HG02870 (cell line): Measurements from ENCODE around the gene KLHL35.

Experiments
- ATAC-seq: cut with Tn5 transposase; IDR thresholded peaks from one replicate; pipeline ENCODE4 v1.9.1; 2021; ENCODE audit warnings: mild to moderate bottlenecking, moderate library complexity; ENCODE audit not compliant: unreplicated experiment

The KLHL35 gene

DNA sequence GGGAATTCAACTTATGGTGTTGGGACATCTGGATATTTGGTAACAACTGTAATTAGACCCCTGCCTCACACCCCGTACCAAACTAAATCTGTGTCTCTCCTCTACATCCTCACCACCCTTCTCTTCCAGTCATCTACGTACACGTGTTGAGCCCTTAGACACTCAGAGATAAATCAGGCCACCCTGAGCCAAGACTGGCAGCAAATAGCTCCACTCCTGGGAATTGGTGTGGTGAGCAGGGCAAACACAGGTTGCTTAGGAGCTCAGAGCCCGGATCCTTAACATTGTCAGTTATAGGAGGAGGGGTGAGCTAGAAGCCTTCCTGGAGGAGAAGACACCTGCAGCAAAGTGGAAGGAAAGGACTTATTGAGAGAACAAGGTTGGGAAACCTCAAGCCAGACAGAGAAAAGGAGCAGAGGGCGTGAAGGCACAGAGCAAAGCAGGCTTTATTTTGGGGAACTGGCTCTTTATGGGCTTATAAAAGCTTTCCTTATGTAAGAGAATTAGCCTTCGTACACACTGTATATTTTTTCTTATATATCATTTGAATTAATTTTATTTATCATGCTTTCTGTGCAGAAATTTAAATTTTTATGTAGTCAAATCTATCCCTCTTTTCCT lies 36.9 kb upstream of the KLHL35 start:
- no peak for ATAC-seq

GRCh38 chr11:75468534-75469340 lies 35.7 kb upstream of the KLHL35 start:
- no peak for ATAC-seq

DNA sequence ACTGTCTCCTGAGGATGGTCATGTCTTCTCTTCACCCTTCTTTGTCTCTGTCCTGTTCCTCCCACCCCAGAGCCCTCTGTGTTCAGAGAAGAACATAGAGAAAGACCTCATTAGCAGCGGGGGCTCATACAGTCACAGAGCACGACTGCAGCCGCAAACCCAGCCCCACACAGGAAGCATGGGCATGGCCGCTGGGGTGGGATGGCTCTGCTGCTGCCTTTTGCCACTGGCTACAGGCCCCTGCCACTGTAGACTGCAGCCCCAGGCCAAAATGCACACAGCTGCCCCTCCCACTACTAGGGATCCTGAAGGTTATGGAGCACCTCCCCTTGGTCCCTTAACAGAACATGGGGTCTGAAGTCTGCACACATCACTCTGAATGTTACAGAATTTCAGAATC lies 34.9 kb upstream of the KLHL35 start:
- no peak for ATAC-seq

GRCh38 chr11:75467311-75467710 lies 34.3 kb upstream of the KLHL35 start:
- ATAC-seq: no peak

DNA sequence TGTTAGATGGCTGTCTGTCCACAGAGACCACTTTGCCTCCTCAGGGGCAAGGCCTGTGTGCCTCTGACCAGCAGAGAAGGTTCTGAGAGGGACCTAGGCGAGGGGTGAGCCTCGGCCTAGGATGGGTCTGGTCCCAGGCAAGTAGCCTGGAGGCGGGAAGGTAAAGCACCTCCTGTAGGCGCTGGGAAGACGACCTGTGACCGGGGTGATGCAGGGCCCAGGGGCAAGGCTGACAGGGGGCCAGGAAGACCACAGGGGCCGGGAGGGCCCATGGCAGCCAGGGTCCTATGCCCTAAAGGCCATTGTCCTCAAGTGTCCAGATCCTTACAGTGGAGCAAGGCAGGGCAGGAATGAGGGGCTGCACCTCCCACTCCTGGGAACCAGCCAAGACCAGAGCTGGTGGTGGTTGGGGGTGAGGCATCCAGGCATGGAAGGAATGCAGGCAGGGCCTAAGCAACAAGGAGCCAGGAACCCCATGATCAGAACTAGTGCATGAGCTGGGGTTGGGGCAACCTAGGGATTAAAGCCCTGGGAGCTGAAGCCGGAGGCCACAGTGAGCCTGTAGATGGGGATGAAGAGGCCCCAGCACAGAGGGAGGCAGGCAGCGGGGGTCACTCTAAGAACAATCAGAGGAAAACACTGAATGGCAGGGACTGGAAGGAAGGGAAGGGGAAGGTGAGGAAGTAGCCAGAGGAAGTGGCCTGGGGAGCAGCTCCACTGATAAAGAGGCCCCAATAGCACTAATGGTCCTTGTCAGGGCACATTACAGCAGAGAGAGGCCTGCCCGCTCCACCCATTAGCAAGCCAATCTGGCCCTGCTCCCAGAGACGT lies 32.9 kb upstream of the KLHL35 start:
- no peak for ATAC-seq

DNA sequence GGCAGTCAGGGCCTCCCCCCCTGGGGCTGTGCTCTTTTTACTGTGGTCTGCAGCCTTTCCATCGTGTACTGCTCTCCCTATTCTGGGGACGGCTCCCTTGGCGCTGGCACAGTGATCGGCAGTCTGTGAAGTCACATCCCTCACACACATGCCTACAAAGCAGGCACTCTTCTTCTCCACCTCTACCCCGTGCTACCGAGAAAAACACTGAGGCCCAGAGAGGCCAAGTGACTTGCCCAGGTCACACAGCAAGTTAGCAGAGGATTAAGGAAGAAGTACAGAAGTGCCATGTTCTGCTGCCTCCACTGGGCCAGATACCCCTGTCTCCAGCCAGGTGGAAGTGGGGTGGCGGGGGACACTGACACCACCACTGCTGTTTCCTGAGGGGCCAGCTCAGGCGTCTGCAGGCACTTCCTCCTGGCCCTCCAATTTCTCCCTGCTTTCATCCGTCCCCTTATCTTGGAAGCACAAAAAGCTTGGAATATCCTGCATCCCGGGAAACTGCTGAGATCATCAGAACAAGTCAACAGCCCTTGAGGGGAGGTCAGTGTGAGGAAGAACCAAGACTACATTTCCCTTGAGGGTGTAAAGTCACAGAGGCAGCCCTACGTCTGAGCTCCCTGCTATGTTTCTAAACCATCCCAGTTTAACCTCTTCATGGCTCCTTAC lies 30.2 kb upstream of the KLHL35 start:
- no peak for ATAC-seq

DNA sequence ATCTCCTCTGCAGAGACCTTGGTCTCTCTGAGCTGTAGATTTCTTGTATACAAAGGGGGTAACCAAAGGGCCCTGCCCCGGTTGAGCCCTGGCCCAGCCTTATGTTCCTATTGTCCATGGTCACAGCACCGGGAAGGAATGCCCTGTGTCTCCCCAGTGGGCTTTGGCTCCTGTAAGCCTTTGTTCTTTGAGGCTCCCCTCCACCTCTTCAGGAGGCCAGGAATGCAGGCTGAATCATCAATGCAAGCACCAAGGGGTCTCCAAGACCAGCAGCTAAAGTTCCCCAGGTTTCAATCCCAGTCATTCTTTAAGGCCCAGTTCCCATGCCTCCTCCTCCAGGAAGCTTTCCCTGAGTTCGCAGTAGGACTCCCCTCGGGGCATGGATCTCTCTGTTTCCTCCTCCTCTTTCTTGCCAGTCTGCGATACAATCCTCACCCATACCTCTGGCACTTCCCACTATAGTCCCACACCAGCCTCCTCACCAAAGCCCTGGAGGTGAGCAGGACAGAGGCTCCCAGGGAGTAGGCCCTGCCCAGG lies 29.2 kb upstream of the KLHL35 start:
- ATAC-seq: no peak

- no peak for ATAC-seq
These were observed 28.1 kb upstream of the KLHL35 start for GRCh38 chr11:75461151-75461550.

DNA sequence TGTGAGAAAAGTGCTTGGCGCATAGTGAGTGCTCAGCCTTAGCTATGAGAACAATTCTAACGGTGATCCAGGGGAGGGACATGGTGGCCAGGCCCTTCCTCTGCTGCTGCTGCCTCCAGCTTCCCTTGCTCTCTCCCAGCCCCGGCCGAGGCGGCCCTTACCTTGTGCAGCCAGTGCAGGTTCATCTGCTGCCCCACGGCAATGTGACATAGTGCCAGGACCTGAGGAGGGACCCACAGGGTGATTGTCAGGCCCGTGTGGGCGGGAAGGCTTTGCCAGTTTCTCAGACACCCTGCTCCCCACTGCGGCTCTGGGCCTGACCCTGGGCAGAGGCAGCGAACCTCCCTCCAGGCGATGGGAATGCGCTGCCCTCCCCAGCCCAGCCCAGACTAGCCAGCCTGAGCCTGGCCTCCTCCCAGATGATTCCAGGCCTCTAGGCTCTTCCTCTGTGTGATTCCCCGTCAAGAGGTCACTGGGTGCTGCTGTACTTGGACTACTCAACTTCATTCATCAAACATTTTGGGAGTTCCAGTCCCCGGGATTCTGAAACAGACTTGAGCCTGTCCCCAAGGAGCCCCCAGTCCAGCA lies 23.7 kb upstream of the KLHL35 start:
- no peak for ATAC-seq

- no peak for ATAC-seq
These were observed 22.0 kb upstream of the KLHL35 start for GRCh38 chr11:75454987-75455386.

GRCh38 chr11:75453916-75454655 lies 21.1 kb upstream of the KLHL35 start:
- ATAC-seq: no peak

DNA sequence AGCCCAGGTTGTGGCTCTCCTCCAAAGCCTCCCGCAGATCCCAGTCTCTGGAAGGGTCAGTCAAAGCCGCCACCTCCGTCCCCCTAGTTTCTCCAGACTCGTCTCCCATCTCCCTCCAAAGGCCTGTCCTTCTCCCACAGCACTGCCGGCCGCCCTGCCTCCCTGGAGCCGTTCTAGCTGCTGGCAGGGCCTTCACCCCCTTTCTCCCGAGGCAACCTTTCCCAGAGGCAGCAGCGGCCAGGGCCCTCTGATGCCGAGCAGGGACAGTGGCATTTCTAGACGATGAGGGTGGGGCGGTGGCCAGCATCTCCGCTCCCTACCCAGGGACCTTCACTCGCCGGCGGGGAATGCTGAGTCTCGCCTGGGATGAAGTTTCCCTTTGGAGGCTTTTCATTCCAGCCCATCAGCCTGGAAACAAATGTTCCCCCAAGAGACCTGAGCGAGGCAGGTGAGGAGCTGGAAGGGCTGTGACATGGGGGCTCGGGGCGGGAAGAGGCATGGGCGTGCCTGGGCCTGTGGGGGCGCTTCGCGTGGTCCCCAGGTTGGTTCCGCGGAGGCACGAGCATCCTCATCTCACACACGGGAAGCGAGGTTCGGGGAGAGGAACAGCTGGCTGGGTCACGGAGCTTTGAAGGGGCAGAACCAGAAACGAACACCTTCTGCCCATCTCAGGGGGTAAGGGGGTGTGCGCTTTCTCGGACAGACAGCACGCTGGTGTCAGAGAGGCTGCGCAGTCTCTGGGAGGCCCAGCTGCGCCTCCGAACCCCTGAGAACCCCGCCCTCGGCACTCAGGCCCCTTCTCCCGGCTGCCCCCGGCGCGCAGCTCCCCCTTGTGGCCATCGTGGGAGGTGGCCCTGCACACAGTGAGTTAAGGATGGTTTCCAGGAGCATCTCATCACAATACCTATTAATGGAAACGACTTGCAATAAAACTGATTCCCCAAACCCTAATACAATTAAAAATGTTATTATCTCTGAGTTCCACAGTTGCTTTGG lies 18.1 kb upstream of the KLHL35 start:
- no peak for ATAC-seq

- ATAC-seq: no peak
These were observed 17.2 kb upstream of the KLHL35 start for GRCh38 chr11:75450236-75450635.

- ATAC-seq: no peak
These were observed 16.8 kb upstream of the KLHL35 start for GRCh38 chr11:75449776-75450175.

GRCh38 chr11:75449271-75449670 lies 16.3 kb upstream of the KLHL35 start:
- no peak for ATAC-seq

DNA sequence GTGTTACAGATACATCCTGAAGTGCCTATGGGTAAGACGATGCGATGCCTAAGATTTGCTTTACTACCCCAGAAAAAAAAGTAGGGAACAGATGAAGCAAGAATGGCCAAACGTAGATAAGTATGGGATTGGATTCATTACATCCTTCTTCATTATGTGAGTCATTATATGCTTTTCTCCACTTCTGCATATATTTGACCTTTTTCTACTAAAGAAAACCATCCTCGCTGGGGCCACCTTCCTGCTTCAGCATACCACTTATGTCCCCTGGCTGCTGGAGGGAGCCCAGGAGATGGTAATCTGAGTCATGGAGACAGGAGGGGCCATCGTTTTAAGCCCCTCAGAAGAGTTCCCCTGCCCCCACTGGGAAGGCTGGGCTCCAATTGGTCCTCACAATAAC lies 14.4 kb upstream of the KLHL35 start:
- no peak for ATAC-seq

DNA sequence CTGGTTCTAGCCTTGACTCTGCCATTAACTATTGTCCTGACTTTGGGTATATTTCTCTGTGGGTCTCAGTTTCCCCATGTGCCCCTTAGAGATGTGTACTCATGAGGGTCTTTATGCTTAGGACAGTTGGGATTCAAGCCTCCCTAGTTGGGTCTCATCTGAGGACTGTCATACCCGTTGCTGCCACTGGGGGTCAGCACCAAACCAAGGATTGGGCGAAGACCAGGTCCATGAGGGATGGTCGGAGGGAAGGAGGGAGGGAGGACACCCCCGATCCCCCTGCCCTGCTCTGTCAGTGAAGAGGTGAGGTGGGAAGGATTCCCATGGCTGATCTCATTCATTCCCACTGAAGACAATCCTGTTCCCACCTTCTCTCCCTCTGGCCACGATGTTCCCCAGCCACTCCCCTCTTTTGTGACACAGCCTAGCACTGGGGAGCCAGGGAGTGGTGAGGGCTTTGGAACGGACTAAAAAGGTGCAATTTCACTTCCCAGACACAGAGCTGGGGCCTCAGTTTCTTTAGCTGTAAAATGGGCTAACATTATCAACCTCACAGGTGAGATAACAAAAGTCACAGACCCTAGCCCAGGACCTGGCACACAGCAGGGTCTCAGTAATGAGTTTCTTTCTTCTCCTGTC lies 12.4 kb upstream of the KLHL35 start:
- no peak for ATAC-seq

DNA sequence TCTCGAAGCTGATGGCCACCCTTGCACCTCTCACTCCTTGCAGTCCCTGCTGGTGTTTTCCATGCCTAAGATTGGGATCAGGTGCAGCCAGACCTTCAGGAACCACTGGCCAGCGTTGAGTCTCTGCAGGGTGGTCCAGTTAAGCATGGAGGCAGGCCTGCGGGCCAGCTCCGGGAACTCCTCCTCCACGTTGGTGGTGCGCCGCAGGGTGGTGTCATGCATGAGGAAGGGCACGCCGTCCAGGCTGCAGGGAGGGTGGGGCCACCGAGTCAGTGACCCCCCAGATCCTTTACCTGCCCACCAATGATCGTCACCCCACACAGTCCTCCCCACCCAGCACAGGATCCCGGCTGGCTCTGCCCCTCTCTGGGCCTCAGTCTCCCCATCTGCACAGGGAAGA lies 10.0 kb upstream of the KLHL35 start:
- no peak for ATAC-seq
